Endothelial cell (in vitro differentiated cells): ENCODE data around the gene ANKMY2. TPM values are rescaled to one million over a fixed set of nuclear protein-coding genes. Genes with fewer than 3 reads are reported as not detected.
A peak's percentile ranks its signal among the peaks of the same experiment; 100 is the strongest.

ENCODE experiments used
- DNase-seq: peaks from one replicate; pipeline ENCODE4 v3.0.0; 2021; ENCODE audit warnings: low spot score
- H3K27ac Mint-ChIP-seq: one replicate; pipeline ENCODE4 v1.8.0; 2021; ENCODE audit warnings: mixed read lengths, inconsistent platforms; ENCODE audit not compliant: unreplicated experiment
- H3K27me3 Mint-ChIP-seq: one replicate; pipeline ENCODE4 v1.8.0; 2021; ENCODE audit warnings: mild to moderate bottlenecking, moderate library complexity, mixed read lengths, inconsistent platforms; ENCODE audit not compliant: unreplicated experiment
- H3K36me3 Mint-ChIP-seq: one replicate; pipeline ENCODE4 v1.8.0; 2021; ENCODE audit warnings: mild to moderate bottlenecking, low read depth, mixed read lengths, inconsistent platforms; ENCODE audit not compliant: unreplicated experiment
- H3K4me1 Mint-ChIP-seq: one replicate; pipeline ENCODE4 v1.8.0; 2021; ENCODE audit warnings: mild to moderate bottlenecking, mixed read lengths, inconsistent platforms; ENCODE audit not compliant: unreplicated experiment
- H3K4me3 Mint-ChIP-seq: one replicate; pipeline ENCODE4 v1.8.0; 2021; ENCODE audit warnings: mild to moderate bottlenecking, mixed read lengths, inconsistent platforms; ENCODE audit not compliant: unreplicated experiment
- H3K9me3 Mint-ChIP-seq: one replicate; pipeline ENCODE4 v1.8.0; 2021; ENCODE audit warnings: mixed read lengths, inconsistent platforms; ENCODE audit not compliant: unreplicated experiment
- CTCF ChIP-seq: fragments of 200-600 bp; sonication (generic); IDR thresholded peaks from one replicate; pipeline ENCODE4 v1.5.0; 2021; ENCODE audit warnings: antibody characterized with exemption; ENCODE audit not compliant: unreplicated experiment
- total RNA-seq: library from RNA; stranded (reverse); fragmentation: NEBNext Ultra II Directional; extraction: Animal tissue kit (Norgen Biotek cat#: 25700); gene quantifications from one replicate; pipeline ENCODE4 v1.2.1, GENCODE V29; 2021; ENCODE audit not compliant: unreplicated experiment

The ANKMY2 gene
- total RNA-seq, 1 donor from 2014 or later: 20.5 TPM

GRCh38 chr7:16571941-16572340 lies 73.6 kb downstream of the ANKMY2 start:
- TF ChIP-seq CTCF: no peak
- Mint-ChIP-seq H3K27me3 (no peaks in the 10 kb centered on the region), H3K4me3 (no peak overlapping the region), H3K36me3 (no peaks in the 10 kb centered on the region), H3K27ac (no peak overlapping the region), H3K4me1 (peaks cover 3% of the 10 kb centered on the region), H3K9me3 (peaks cover 4% of the 10 kb centered on the region)
- DNase-seq: no peak

- no peak for DNase-seq
- no peak overlapping the region for H3K27ac Mint-ChIP-seq
- H3K4me1 Mint-ChIP-seq: no peaks in the 10 kb centered on the region
- H3K4me3 Mint-ChIP-seq: no peak overlapping the region
- peak; percentile 75 for TF ChIP-seq CTCF
- no peaks in the 10 kb centered on the region for H3K9me3 Mint-ChIP-seq
- H3K27me3 Mint-ChIP-seq: no peaks in the 10 kb centered on the region
- H3K36me3 Mint-ChIP-seq: no peaks in the 10 kb centered on the region
Measured at GRCh38 chr7:16564909-16565426, 80.6 kb downstream of the ANKMY2 start.

GRCh38 chr7:16564023-16564380 lies 81.6 kb downstream of the ANKMY2 start:
- Mint-ChIP-seq H3K4me1 (no peaks in the 10 kb centered on the region), H3K27me3 (no peaks in the 10 kb centered on the region), H3K9me3 (no peaks in the 10 kb centered on the region), H3K36me3 (no peaks in the 10 kb centered on the region), H3K4me3 (no peak overlapping the region), H3K27ac (no peak overlapping the region)
- TF ChIP-seq CTCF: no peak
- no peak for DNase-seq

- H3K4me1 Mint-ChIP-seq: no peaks in the 10 kb centered on the region
- H3K9me3 Mint-ChIP-seq: no peaks in the 10 kb centered on the region
- no peak for DNase-seq
- no peak overlapping the region for H3K27ac Mint-ChIP-seq
- no peaks in the 10 kb centered on the region for H3K36me3 Mint-ChIP-seq
- no peak for TF ChIP-seq CTCF
- H3K27me3 Mint-ChIP-seq: no peaks in the 10 kb centered on the region
- no peak overlapping the region for H3K4me3 Mint-ChIP-seq
Measured at GRCh38 chr7:16563281-16564022, 82.1 kb downstream of the ANKMY2 start.

- Mint-ChIP-seq H3K27me3 (no peaks in the 10 kb centered on the region), H3K4me1 (no peaks in the 10 kb centered on the region), H3K9me3 (no peaks in the 10 kb centered on the region), H3K4me3 (no peak overlapping the region), H3K36me3 (no peaks in the 10 kb centered on the region), H3K27ac (no peak overlapping the region)
- TF ChIP-seq CTCF: no peak
- DNase-seq: no peak
Measured at GRCh38 chr7:16562456-16563220, 82.9 kb downstream of the ANKMY2 start.
